H1 (cell line): ENCODE measurements around the gene RTTN.
"Not testable (repeated sequence)": the region's sequence is repeated elsewhere in the genome, so short reads cannot be mapped to it uniquely, and the experiment has no call there.

Source experiments
- CTCF ChIP-seq, 3 experiments: IDR thresholded peaks; 1 replicate in 2 of 3; 2 replicates in 1 of 3; pipeline versions ENCODE4 v1.5.1 to v1.6.1; 2011; ENCODE audit warnings: low read length in 3 of 3, mild to moderate bottlenecking in 3 of 3, inconsistent platforms in 2 of 3, low read depth in 1 of 3, moderate library complexity in 1 of 3; ENCODE audit not compliant: insufficient read depth in 1 of 3; ENCODE audit errors: control extremely low read depth in 1 of 3
- KDM5A ChIP-seq: fragments of 200-600 bp; IDR thresholded peaks from 2 replicates; pipeline ENCODE4 v1.7.1; 2012; ENCODE audit warnings: mild to moderate bottlenecking, low read length, inconsistent platforms, mixed read lengths
- POLR2A ChIP-seq, 2 experiments: IDR thresholded peaks; 1 replicate in 1 of 2; 2 replicates in 1 of 2; pipeline ENCODE4 v1.6.1; 2011; ENCODE audit warnings: low read depth in 2 of 2, low read length in 2 of 2, mild to moderate bottlenecking in 2 of 2; ENCODE audit errors: control extremely low read depth in 1 of 2
- SIN3A ChIP-seq, 2 experiments: IDR thresholded peaks in 1 of 2; conservative IDR thresholded peaks in 1 of 2; 2 replicates each; pipeline ENCODE4 v1.6.1; 2011 to 2012; ENCODE audit warnings: low read length in 2 of 2, improper control_type of control experiment in 1 of 2, low read depth in 1 of 2, mild to moderate bottlenecking in 1 of 2

- not testable (repeated sequence) for TF ChIP-seq KDM5A; CTCF (IDR thresholded peaks at IDR 0.05; ENCODE audit: control extremely low read depth in 1 of 3, insufficient read depth in 1 of 3, low read depth in 1 of 3, low read length in 3 of 3); POLR2A (IDR thresholded peaks at IDR 0.05; ENCODE audit: control extremely low read depth in 1 of 2, low read depth in 2 of 2, low read length in 2 of 2); SIN3A (conservative IDR thresholded peaks at IDR 0.05 in 1 of 2, IDR thresholded peaks at IDR 0.05 in 1 of 2; ENCODE audit: low read depth in 1 of 2, low read length in 2 of 2)
Measured at GRCh38 chr18:69975294-69975693, 230.2 kb downstream of the RTTN start.
